Bronchial epithelial cell (primary cell): ENCODE results near the gene DAAM1. TPM values are rescaled to one million over a fixed set of nuclear protein-coding genes. Genes with fewer than 3 reads are reported as not detected.
A peak's percentile ranks its signal among the peaks of the same experiment; 100 is the strongest.

Source experiments
- DNase-seq: peaks from one replicate; pipeline ENCODE4 v3.0.0-alpha.2; 2010; ENCODE audit warnings: low read depth
- FAIRE-seq: peaks from 2 replicates; lab custom pipeline; 2011; peaks lifted over from hg19 to GRCh38; lab: Jason Lieb, UNC
- H3K27me3 ChIP-seq: 2 replicates; pipeline ENCODE4 v1.5.1; 2011; ENCODE audit warnings: low read length; ENCODE audit not compliant: control insufficient read depth, insufficient read depth
- H3K36me3 ChIP-seq: 2 replicates; pipeline ENCODE4 v1.5.1; 2011; ENCODE audit warnings: low read length; ENCODE audit not compliant: control insufficient read depth, insufficient read depth
- H3K4me3 ChIP-seq: 2 replicates; pipeline ENCODE4 v1.5.1; 2011; ENCODE audit warnings: mild to moderate bottlenecking, low read depth, low read length, control low read depth
- total RNA-seq: library from RNA; depleted of rRNA; stranded (reverse); fragments of >200 nt; gene quantifications from 2 replicates; pipeline ENCODE4 v1.2.1, GENCODE V29; 2014
- TF ChIP-seq, protein P1 (sequence below): IDR thresholded peaks from 2 replicates; pipeline ENCODE4 v1.5.1; 2011; ENCODE audit warnings: mild to moderate bottlenecking, moderate library complexity, low read length, control low read depth, inconsistent platforms; ENCODE audit not compliant: insufficient read depth, severe bottlenecking

DAAM1 gene
- total RNA-seq, 1 donor from 2014 or later: 16.6 TPM

DNA sequence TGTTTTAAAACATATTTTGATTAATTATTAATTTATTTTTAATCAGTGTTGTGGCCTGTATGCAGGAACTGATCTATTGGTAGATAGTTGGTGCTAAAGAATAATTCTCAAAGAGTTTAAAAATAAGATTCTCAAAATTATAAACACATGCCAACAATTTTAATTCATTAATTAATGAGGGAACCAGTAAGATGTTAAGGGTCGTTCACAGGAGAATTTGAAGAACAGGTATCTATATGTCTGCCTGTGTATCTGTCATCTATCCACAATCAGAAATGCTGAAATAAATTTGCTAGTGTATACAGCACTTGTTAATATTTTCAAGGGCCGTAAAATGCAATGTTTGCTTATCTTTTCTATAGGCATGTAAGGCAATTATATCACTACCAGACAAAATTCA lies 18.4 kb downstream of the DAAM1 start:
- DNase-seq (no peak), FAIRE-seq (no peak)
- Histone ChIP-seq H3K36me3 (peaks cover 1% of the 10 kb centered on the region), H3K27me3 (no peaks in the 10 kb centered on the region), H3K4me3 (no peak overlapping the region)
- TF ChIP-seq, protein P1, sequence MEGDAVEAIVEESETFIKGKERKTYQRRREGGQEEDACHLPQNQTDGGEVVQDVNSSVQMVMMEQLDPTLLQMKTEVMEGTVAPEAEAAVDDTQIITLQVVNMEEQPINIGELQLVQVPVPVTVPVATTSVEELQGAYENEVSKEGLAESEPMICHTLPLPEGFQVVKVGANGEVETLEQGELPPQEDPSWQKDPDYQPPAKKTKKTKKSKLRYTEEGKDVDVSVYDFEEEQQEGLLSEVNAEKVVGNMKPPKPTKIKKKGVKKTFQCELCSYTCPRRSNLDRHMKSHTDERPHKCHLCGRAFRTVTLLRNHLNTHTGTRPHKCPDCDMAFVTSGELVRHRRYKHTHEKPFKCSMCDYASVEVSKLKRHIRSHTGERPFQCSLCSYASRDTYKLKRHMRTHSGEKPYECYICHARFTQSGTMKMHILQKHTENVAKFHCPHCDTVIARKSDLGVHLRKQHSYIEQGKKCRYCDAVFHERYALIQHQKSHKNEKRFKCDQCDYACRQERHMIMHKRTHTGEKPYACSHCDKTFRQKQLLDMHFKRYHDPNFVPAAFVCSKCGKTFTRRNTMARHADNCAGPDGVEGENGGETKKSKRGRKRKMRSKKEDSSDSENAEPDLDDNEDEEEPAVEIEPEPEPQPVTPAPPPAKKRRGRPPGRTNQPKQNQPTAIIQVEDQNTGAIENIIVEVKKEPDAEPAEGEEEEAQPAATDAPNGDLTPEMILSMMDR: no peak

DNA sequence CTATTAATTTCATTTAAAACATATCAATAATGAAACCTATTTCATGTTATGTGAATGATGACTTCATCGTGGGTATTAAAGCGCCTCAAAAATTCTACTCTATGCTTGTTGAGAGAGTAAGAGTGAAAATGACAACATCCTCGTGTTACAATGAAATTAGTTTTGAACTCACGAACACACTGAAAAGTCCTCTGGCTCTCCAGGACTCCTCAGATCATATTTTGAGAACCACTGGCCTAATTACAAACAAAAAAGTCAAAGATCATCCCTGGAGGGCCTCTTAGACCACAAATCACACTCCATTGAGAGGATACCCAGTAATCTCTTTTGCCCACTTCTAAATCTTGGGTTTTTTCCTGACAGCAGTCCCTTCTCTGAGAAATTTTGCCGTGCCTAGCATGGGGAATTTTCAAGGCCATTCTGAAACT lies 19.1 kb downstream of the DAAM1 start:
- DNase-seq: no peak
- Histone ChIP-seq H3K27me3 (no peaks in the 10 kb centered on the region), H3K36me3 (peaks cover 1% of the 10 kb centered on the region), H3K4me3 (no peak overlapping the region)
- TF ChIP-seq, protein P1: no peak
- FAIRE-seq: no peak

DNA sequence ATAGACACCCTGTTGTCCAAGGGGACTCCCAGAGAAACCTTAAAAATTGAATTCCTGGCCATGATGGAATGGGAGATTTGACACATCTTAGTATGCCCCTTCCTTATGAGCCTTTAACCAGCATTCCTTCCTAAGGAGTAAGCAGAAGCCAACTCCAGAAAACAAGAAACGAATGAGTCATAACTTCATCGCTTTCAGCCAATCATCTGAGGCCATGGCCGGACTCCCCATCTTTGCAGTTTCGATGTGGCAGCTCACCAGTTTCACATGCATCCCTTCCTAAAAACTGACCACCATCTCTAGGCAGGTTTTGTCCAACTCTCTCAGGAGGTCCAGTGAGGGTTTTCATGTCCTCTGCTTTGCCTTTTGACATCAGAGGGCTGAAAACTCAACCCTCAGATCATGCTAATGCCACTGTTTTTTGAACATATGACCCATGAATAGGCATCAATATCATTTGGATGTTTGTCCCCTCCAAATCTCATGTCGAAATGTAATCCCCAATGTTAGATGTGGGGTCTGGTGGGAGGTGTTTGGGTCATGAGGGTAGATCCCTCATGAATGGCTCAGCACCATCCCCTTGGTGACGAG lies 19.9 kb downstream of the DAAM1 start:
- TF ChIP-seq, protein P1: no peak
- FAIRE-seq (no peak), DNase-seq (peak; percentile 26)
- Histone ChIP-seq H3K4me3 (no peak overlapping the region), H3K36me3 (peaks cover 1% of the 10 kb centered on the region), H3K27me3 (no peaks in the 10 kb centered on the region)

DNA sequence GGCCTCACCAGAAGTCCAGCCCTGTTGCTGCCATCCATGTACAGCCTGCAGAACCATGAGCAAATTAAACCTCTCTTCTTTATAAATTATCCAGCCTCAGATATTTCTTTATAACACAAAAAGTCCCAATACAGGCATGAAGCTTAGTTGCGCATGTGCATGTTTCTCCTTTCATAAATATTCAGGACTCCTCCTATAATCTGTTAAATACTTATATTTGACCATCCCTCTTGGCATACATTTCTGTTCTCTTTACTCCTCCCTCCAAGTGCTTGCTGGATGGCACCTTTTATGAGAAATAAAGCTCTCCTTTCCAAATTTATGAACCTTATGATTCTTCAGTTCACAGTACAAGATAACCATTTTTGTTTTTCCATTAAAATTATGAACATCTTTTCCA lies 20.5 kb downstream of the DAAM1 start:
- H3K27me3 ChIP-seq: no peaks in the 10 kb centered on the region
- H3K4me3 ChIP-seq: no peak overlapping the region
- FAIRE-seq: no peak
- H3K36me3 ChIP-seq: peaks cover 1% of the 10 kb centered on the region
- no peak for DNase-seq
- TF ChIP-seq, protein P1: no peak

DNA sequence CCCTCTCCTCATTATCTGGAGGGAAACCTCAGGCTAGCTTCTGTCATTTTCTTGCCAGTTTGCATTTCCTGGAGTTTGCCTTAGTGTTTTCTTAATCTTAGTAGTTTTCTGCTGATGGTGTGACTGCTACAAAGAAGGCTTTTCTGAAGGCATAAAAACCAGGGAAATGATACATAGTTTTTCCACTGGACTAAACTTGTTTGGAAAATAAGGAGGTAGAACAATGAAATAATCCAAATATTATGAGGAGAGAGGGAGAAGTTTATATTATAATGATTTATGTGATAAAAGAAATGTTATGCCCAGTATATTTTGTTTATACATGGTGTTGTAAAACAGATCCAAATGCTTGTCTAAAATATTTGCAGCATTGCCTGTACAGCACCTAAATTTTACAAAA lies 22.2 kb downstream of the DAAM1 start:
- Histone ChIP-seq H3K27me3 (no peaks in the 10 kb centered on the region), H3K4me3 (no peak overlapping the region), H3K36me3 (peaks cover 1% of the 10 kb centered on the region)
- no peak for DNase-seq
- no peak for FAIRE-seq
- TF ChIP-seq, protein P1: no peak
